Cardiac fibroblast (primary cell): ENCODE measurements around the gene LHPP.

Source experiments
- DNase-seq, 2 donors: peaks; one replicate each; pipeline versions ENCODE4 v3.0.0 to v3.0.0-alpha.2; 2010; ENCODE audit warnings: low read depth in 2 of 2
- H3K4me3 ChIP-seq, 2 donors: replicated peaks in 1 of 2; 1 replicate in 1 of 2; 2 replicates in 1 of 2; pipeline ENCODE4 v1.5.1; 2011; ENCODE audit warnings: low read depth in 2 of 2, low read length in 2 of 2, mild to moderate bottlenecking in 2 of 2, moderate library complexity in 1 of 2
- TF ChIP-seq, protein P1 (sequence below): IDR thresholded peaks from one replicate; pipeline ENCODE4 v1.5.1; 2011; ENCODE audit warnings: low read depth, mild to moderate bottlenecking, low read length, inconsistent platforms

LHPP gene

DNA sequence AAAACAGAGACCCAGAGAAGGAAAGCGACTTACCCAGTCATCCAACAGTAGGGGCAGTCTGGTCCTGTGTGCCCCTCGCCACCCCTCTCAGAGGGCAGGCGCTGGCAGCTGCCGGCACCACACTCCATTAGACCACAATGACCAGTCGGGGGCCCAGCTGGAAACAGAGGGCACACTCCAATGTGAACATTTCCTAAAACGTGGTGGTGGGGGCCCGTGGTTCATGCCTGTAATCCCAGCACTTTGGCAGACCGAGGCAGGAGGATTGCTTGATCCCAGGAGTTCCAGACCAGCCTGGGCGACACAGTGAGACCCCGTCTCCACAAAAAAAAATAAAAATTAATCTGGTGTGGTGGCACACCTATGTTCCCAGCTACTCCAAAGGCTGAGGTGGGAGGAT, 42.0 kb upstream of the LHPP start:
- TF ChIP-seq, protein P1, sequence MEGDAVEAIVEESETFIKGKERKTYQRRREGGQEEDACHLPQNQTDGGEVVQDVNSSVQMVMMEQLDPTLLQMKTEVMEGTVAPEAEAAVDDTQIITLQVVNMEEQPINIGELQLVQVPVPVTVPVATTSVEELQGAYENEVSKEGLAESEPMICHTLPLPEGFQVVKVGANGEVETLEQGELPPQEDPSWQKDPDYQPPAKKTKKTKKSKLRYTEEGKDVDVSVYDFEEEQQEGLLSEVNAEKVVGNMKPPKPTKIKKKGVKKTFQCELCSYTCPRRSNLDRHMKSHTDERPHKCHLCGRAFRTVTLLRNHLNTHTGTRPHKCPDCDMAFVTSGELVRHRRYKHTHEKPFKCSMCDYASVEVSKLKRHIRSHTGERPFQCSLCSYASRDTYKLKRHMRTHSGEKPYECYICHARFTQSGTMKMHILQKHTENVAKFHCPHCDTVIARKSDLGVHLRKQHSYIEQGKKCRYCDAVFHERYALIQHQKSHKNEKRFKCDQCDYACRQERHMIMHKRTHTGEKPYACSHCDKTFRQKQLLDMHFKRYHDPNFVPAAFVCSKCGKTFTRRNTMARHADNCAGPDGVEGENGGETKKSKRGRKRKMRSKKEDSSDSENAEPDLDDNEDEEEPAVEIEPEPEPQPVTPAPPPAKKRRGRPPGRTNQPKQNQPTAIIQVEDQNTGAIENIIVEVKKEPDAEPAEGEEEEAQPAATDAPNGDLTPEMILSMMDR: no peak
- H3K4me3 ChIP-seq: no peak overlapping the region
- no peak for DNase-seq

DNA sequence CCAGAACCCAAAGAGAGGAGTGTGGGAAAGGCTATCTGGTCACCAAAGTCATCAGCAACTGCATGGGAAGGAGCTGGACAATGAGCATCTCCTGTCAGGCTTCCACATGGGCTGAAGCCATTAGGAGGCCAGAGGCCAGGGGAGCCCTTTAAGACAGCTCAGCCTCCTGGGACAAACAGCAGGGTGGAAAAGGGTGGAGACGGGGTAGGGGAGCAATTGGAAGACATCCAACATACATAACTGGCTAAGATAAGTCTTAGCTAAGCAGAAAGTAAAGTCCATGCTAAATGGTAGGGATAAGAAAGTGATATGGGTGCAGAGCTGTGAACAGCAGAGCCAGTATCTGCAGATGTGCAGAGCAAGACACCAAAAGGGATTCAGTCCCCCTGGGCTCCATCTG, 41.4 kb upstream of the LHPP start:
- TF ChIP-seq, protein P1: no peak
- no peak for DNase-seq
- no peak overlapping the region for H3K4me3 ChIP-seq

DNA sequence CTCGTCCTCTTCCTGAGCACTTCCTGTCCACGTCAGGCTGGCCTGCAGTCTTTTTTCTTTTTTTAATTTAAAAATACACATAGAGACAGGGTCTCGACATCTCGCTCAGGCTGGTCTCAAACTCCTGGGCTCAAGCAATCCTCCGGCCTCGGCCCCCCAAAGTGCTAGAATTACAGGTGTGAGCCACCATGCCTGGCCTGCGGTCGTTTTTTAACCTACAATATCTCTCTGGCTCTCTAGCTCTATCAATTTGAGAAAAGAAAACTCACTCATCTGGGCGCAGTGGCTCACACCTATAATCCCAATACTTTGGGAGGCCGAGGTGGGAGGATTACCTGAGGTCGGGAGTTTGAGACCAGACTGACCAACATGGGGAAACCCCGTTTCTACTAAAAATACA, 38.9 kb upstream of the LHPP start:
- DNase-seq: no peak

DNA sequence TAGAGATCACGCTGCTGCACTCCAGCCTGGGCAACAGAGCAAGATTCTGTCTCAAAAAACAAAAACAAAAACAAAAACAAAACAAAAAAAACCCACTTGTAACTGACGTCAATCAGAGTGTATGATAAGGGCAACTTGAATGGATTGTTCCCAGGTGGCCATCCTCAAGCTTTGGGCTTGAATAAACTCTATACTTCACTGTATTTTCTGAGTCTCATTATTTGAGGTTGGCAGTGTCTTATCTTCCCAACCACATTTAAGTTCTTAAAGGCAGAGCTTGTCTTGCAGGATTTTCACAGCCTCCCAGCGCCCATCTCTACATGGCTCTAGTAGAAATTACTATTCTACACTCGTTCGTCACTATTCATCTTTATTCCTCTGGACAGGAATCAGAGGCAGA, 37.8 kb upstream of the LHPP start:
- TF ChIP-seq, protein P1: no peak
- no peak overlapping the region for H3K4me3 ChIP-seq
- DNase-seq: no peak

More for the DNA sequence above, 38.9 kb upstream of the LHPP start:
- H3K4me3 ChIP-seq: no peak overlapping the region
- TF ChIP-seq, protein P1: no peak

DNA sequence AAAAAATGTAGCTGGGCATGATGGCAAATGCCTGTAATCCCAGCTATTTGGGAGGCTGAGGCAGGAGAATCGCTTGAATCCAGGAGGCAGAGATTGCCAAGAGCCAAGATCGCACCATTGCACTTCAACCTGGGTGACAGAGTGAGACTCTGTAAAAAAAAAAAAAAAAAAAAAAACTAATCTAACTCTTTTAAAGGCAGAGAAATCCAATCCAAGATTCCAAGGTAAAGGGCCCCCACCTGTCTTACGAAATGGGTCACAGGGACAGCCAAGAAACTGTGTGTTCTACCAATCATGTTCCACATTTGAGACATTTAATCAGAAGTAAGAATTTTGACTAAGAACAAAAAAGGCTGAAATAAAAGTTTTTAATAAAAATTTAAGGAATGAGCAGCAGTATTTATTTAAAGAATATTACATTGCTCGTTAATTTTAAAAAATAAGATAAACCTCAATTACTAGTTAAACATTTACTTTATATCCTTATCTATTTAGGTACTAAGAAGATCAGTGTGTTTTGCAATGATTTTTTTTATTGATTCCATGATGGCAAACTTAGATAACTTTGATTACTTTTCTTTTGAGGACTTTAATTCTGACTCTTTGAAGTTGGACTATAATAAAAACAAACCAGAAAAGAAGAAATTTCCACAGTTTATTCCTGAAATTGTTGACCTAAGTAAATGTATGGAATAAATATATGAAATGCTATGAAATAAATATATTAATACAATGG, 36.2 kb upstream of the LHPP start:
- no peak for DNase-seq
- no peak overlapping the region for H3K4me3 ChIP-seq
- TF ChIP-seq, protein P1: no peak

DNA sequence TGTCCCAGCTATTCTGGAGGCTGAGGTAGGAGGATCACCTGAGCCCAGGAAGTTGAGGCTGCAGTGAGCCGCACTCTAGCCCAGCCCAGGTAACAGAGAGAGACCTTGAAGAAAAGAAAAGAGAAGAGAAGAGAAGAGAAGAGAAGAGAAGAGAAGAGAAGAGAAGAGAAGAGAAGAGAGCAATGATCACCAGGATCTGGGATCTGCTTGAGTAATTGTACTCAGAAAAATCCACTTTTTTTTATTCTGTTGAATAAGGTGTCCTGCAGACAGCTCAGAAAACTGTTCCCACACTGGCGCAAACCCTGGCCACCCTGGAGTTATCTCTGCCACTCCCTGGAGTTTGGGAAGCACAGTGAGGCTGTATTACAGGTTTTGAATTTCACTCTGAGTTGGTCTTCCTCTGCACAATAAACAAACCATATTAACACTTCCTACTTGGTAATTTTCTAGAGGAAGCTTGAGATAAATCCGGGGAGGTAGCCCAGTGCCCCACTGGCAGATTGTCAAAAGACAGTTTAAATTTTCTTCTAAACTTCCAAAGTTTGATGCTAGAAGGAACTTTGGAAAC, 33.3 kb upstream of the LHPP start:
- TF ChIP-seq, protein P1: no peak
- no peak overlapping the region for H3K4me3 ChIP-seq
- DNase-seq: no peak
